Ecto neural progenitor cell (in vitro differentiated cells): ENCODE results near the gene ADH5.
"Not testable (repeated sequence)": the region's sequence is repeated elsewhere in the genome, so short reads cannot be mapped to it uniquely, and the experiment has no call there.

ENCODE experiments used
- DNase-seq: peaks from one replicate; pipeline ENCODE4 v3.0.0-alpha.2; 2018; ENCODE audit warnings: low spot score

The ADH5 gene

DNA sequence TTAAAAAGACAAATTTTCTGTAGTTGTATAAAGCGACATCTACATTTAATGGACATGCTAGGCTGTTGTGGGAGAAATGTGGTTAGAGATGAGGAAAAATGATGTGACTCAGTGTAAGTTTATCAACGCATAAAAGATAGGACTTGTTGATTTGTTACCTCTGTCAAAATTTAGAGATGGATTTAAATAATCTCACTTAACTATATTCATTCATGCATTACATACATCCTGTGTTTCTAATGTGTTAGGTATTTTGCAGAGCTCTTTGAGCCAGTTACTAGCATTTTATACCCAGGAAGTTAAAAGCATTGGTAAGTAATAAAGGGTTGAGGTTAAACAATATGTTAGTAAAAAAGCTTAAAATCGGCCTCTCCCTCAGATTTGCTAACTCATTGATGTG, 58.7 kb downstream of the ADH5 start:
- no peak for DNase-seq

DNA sequence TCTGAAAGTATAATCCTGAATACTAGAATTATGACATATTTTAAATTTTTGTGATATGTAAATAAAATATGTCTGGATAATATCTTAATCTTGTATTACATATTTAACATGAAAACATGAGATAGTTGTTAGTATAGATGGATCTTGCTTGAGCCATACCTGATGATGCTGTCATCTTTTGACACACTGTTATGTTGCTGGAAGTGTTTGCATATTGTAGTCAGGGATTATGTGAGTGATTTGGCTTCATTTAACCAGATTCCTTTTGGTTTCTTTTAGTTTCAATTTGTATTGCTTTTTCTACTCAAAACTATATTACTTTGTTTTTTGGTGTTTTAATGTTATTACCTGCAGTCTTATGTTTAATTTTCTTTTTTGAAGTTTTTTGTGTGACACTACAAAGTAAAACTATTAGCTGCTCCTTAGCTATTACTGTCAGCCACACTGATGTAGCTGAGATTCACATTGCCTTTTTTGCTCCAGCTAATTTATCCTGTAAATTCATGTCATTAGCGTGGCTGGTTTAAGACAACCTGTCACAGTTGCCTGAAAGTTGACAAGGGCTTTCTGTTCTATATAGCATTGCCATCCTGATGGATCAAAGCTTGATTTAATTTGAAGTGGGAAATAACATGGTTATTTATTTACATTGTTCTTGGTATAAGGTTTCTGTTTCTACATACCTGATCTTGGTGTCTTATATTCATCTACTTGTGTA, 59.4 kb downstream of the ADH5 start:
- no peak for DNase-seq

DNA sequence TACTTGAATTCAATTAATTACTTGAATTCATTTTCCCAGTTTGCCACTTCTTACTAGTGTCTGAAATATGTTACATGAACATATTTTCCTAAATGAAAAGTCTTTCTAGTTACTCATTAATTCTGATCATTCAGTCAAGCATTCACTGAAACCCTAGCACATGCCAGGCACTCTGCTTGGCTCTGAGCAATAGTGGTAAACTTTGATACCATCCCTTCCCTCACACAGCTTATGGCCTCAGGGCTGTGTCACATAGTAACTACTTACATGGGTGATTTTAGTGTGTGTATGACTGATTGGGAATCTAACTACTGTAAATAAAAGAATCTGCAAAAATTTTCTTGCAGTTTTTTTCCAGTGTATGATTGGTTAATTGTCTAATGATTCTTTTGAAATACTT, 60.4 kb downstream of the ADH5 start:
- DNase-seq = no peak

DNA sequence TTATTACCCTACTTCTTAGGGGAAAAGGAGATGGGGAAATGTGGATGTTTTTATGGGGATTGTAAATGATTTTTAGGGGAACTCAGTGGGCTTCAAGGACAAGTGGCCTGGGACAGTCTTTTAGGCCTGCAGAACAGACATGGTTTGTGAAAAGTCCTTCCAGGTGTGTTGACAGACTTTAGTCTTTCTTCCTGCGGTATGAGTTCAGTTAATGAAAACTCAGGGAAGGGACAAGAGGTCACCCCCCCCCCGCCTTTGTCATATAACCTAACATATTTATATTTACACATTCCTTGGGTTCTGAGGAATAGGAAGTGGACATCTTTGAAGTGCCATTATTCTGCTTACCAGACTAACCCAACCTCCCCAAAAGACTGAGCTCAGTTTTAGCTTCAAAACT, 61.3 kb downstream of the ADH5 start:
- DNase-seq = no peak

DNA sequence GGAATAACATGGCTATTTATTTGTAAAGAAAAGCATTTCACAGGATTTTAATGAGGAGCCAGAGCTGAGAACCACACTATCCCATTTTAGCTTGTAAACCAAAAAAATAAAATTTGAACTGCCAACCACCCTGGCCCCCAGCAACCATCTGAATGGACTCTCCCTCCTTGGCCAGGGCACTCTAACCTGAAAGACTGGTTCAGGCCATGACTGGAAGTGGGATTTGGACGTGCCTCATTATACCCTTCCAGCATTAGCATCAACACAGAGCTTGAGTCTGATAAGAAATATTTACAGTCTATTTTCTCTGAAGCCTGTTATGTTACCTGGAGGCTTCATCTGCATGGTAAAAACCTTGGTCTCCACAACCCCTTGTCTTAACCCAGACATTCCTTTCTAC, 63.1 kb downstream of the ADH5 start:
- no peak for DNase-seq

DNA sequence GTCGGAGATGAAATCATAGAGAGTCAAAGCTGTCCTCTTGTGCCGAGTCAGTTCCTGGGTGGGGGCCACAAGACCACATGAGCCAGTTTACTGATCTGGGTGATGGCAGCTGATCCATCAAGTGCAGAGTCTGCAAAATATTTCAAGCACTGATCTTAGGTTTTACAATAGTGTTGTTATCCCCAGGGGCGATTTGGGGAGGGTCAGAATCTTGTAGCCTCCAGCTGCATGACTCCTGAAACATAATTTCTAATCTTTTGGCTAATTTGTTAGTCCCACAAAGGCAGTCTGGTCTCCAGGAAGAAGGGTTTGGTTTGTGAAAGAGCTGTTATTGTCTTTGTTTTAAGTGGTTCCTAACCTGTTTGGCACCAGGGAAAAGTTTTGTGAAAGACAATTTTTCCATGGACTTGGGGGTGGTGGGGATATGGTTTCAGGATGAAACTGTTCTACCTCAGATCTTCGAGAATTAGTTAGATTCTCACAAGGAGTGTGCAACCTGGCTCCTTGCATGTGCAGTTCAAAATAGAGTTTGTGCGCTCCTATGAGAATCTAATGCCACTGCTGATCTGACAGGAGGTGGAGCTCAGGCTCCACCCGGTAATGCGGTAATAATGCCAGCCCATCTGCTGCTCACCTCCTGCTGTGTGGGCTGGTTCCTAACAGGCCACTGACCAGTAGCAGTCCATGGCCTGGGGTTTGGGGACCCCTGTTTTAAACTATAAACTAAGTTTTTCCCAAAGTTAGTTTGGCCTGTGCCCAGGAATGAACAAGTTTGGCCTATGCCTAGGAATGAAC, 63.9 kb downstream of the ADH5 start:
- DNase-seq = no peak

DNA sequence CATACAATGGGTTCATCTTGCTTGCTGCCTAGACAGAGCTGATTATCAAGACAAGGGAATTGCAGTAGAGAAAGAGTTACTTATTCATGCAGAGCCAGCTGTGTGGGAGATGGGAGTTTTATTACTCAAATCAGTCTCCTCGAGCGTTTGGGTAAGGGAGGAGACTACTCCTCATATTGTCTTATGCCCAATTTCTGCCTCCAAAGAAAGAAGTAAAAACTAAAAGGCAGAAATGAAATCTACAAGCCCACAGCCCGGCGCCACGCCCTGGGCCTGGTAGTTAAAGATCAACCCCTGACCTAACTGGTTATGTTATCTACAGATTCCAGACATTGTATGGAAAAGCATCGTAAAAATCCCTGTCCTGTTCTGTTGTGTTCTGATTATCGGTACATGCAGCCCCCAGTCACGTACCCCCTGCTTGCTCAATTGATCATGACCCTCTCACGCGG, 64.8 kb downstream of the ADH5 start:
- not testable (repeated sequence) for DNase-seq

DNA sequence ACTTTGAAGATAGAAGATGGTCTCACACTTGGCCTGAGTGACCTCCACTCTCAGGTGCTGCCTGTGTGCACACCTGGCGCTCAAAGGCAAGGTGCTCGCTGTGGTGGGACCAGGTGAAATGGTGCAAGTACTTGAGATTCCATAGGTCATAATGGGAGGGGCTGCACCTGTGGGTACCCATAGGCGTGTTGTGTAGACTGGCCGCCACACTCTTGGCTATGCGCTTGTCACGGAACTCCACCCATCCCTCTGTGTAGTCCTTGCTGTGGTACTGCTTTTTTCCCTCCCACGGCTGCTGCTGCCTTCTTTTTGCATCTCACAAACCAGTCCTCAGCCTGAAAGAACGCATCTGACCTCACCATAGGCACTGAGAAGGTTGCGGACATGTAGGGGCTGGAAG, 66.0 kb downstream of the ADH5 start:
- no peak for DNase-seq

DNA sequence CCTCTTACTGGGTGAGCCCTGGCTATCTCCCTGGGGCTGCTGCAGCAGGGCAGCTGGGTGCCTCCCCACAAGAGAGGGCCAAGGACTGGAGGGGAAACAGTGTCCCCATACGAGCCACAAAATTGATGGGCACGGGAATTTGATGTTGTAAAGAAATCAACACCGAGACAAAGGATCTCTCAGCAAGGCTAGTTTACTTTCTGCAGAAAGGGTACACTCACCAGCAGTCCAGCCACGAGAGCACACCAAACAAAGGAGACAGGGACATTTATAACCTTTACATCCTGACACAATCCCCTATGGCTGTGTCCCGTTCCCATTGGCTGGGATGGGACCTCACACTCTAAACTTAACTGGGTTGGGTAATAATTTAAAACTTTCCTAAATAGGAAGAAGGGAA, 67.2 kb downstream of the ADH5 start:
- DNase-seq = no peak
